ENCODE results near the gene ZNF784.
"Not testable (repeated sequence)": the region's sequence is repeated elsewhere in the genome, so short reads cannot be mapped to it uniquely, and the experiment has no call there.

Gene ZNF784

GRCh38 chr19:55576746-55577145 lies 47.6 kb downstream of the ZNF784 start:
- Histone ChIP-seq H3K36me3 (ENCODE audit: control insufficient read depth in 2 of 2, insufficient read depth in 1 of 2, low read length in 2 of 2) (peaks cover 9 to 20% of the 10 kb centered on the region in 2 experiments; a peak in 2 of 3 replicates), H3K27ac (ENCODE audit: extremely low read depth, low read depth, low read length) (no peak overlapping the region), H3K4me1 (ENCODE audit: control insufficient read depth, insufficient read depth, low read length) (no peaks in the 10 kb centered on the region), H3K9me3 (ENCODE audit: control insufficient read depth, insufficient read depth, low read depth, low read length) (no peaks in the 10 kb centered on the region), H3K4me3 (ENCODE audit: low read depth, low read length) (no peak overlapping the region)
- no peak for TF ChIP-seq ZBTB21 (tag by site-specific recombination; IDR thresholded peaks at IDR 0.05)
- TF ChIP-seq ZNF121 (tag by site-specific recombination; IDR thresholded peaks at IDR 0.05): 0 out of 2 replicates have a peak, but pooled peaks have one; percentile 51
- POLR2A ChIA-PET: interaction anchor here (0.5 to 1.5 kb wide), 3 partner anchors 11 to 455 kb away, joined by 3 to 5 read pairs (median 3); partner anchors contain the start of gene ZNF865
- CTCF ChIA-PET: interaction anchor here (0.5 kb wide), 1 partner anchor 342 kb away, joined by 5 read pairs; no protein-coding TSS in a partner anchor

DNA sequence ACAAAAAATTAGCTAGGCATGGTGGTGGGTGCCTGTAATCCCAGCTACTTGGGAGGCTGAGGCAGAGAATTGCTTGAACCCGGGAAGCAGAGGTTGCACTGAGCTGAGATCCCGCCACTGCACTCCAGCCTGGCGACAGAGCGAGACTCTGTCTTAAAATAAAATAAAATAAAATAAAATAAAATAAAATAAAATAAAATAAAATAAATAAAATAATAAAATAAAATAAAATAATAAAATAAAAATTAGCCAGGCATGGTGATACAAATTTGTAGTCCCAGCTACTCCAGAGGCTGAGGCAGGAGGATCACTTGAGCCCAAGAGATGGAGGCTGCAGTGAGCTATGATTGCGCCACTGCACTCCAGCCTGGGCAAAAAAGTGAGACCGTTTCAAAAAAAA lies 50.4 kb downstream of the ZNF784 start:
- CTCF ChIA-PET: interaction anchor here (0.6 to 1.2 kb wide), 3 partner anchors 17 to 70 kb away, joined by 3 to 4 read pairs (median 3); no protein-coding TSS in a partner anchor
- H3K4me1 ChIP-seq (ENCODE audit: control insufficient read depth, insufficient read depth, low read length); H3K27ac ChIP-seq (ENCODE audit: extremely low read depth, low read depth, low read length); H3K9me3 ChIP-seq (ENCODE audit: control insufficient read depth, insufficient read depth, low read depth, low read length); H3K4me3 ChIP-seq (ENCODE audit: low read depth, low read length): not testable (repeated sequence)
- POLR2A ChIA-PET: interaction anchor here (0.6 to 2.9 kb wide), 3 partner anchors 25 to 51 kb away, joined by 4 to 6 read pairs (median 5); partner anchors contain the start of genes FIZ1, ZNF524 and ZNF784
- H3K36me3 ChIP-seq (ENCODE audit: control insufficient read depth in 2 of 2, insufficient read depth in 1 of 2, low read length in 2 of 2): peaks cover 9 to 17% of the 10 kb centered on the region in 2 experiments; a peak in 2 of 3 replicates
